Thymus (tissue), 11 donors: ENCODE results near the gene TMCO4. TPM values are rescaled to one million over a fixed set of nuclear protein-coding genes. Genes with fewer than 3 reads are reported as not detected.

Experiments
- DNase-seq, 9 donors: peaks; one replicate each; pipeline ENCODE4 v3.0.0-alpha.2; 2013; ENCODE audit warnings: low spot score in 9 of 9, low read depth in 6 of 9, missing footprints in 1 of 9
- H3K27ac ChIP-seq, 2 donors: one replicate each; pipeline ENCODE4 v1.5.1; 2013; ENCODE audit warnings: control low read depth in 1 of 2, low read depth in 1 of 2, low read length in 1 of 2, mild to moderate bottlenecking in 1 of 2, moderate library complexity in 1 of 2
- H3K27me3 ChIP-seq, 2 donors: one replicate each; pipeline ENCODE4 v1.5.1; 2013; ENCODE audit warnings: low read length in 1 of 2; ENCODE audit not compliant: control insufficient read depth in 2 of 2, insufficient read depth in 1 of 2
- H3K36me3 ChIP-seq, 2 donors: one replicate each; pipeline ENCODE4 v1.5.1; 2013; ENCODE audit warnings: low read length in 1 of 2, mild to moderate bottlenecking in 1 of 2, moderate library complexity in 1 of 2; ENCODE audit not compliant: control insufficient read depth in 2 of 2, insufficient read depth in 2 of 2
- H3K4me1 ChIP-seq, 2 donors: one replicate each; pipeline ENCODE4 v1.5.1; 2013; ENCODE audit warnings: low read length in 2 of 2; ENCODE audit not compliant: control insufficient read depth in 2 of 2, insufficient read depth in 2 of 2
- H3K4me3 ChIP-seq, 2 donors: one replicate each; pipeline ENCODE4 v1.5.1; 2013; ENCODE audit warnings: low read length in 2 of 2, control low read depth in 1 of 2, mild to moderate bottlenecking in 1 of 2
- H3K9me3 ChIP-seq, 2 donors: one replicate each; pipeline ENCODE4 v1.5.1; 2013; ENCODE audit warnings: low read length in 1 of 2, mild to moderate bottlenecking in 1 of 2; ENCODE audit not compliant: control insufficient read depth in 2 of 2, insufficient read depth in 1 of 2
- WGBS: extraction: QIAGEN DNeasy Blood & Tissue Kit; methylation state at CpG from one replicate; pipeline ENCODE4 v1.1.7; 2013; 5-methylcytosine and 5-hydroxymethylcytosine counted together
- polyA plus RNA-seq: library from polyadenylated mRNA; stranded (reverse); fragments of 200-250 nt; gene quantifications from one replicate; pipeline ENCODE4 v1.2.3, GENCODE V29; 2013
- total RNA-seq: library from RNA; stranded (reverse); fragments of 120-200 nt; gene quantifications from one replicate; pipeline ENCODE4 v1.2.4, GENCODE V29; 2013
- donor health status: healthy.

TMCO4 gene
- total and polyA plus RNA-seq, 2 donors = 6.0 to 11.5 TPM

DNA sequence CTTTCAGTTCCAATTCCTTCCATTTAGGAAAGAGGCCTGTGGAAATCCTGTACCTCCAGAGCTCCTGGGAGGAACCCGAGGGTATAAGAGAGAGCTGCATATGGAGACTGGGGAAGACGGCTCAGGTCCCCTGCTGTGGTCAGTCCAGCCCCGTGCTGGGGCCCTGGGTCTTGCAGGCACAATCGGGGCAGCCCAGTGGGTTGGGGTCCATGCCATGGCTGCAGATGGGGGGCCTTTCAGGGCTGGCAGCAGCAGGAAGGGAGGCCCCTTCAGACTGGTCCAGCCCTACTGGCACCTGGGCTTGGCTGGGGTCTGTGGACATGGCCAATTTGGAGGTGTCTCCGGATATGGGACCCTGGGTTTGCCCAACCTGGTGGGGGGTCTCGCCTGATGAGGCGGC, 116.8 kb downstream of the TMCO4 start:
- Histone ChIP-seq H3K4me3 (no peak overlapping the region), H3K27me3 (no peaks in the 10 kb centered on the region), H3K9me3 (no peaks in the 10 kb centered on the region), H3K4me1 (no peaks in the 10 kb centered on the region), H3K36me3 (no peaks in the 10 kb centered on the region), H3K27ac (no peak overlapping the region)
- 90% methylated on average over 7 of the region's 7 CpGs for WGBS
- DNase-seq = no peak

DNA sequence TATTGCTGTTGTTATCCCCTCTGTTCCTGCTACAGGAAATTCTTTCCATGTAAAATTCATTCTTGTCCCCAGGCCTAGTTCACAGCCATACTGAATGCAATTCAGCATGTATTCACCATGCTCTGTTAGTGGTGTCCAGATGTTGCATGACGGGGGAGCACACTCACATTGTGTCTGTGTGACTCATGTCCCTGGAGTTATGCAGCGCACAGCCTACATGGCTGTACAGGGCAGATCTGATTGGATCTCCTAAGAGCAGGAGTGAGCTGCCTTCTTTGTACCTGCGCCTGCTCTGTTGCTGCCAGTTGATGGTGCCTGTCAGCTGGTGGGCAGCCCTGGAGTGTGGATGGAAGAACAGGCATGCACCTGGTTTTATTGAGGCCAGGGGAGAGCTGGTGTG, 117.5 kb downstream of the TMCO4 start:
- no peak overlapping the region for H3K4me3 ChIP-seq
- no peaks in the 10 kb centered on the region for H3K36me3 ChIP-seq
- 97% methylated on average over 3 of the region's 3 CpGs for WGBS
- no peaks in the 10 kb centered on the region for H3K27me3 ChIP-seq
- no peak for DNase-seq
- no peaks in the 10 kb centered on the region for H3K4me1 ChIP-seq
- no peaks in the 10 kb centered on the region for H3K9me3 ChIP-seq
- H3K27ac ChIP-seq = no peak overlapping the region

DNA sequence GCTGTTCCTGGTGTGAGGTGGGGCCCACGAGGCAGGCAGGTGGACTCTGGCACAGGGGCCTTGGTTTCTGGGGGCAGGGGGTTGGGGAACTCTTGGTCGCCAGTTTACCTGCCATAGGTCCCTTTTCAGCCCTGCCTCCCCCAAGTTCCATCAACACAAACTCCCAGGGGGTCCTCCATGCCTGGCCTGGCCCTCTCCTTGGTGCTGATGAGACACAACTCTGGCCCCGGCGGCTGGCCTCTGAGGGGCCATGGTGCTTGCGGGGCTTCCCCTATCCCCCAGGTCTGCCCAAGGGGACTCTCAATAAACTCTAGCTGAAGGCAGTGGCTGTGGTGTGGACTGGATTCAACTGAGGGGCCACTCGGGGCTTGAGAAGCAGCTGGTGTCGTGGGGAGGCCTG, 119.1 kb downstream of the TMCO4 start:
- no peak for DNase-seq
- Histone ChIP-seq H3K36me3 (no peaks in the 10 kb centered on the region), H3K27me3 (peaks cover 0 to 2% of the 10 kb centered on the region in 2 donors), H3K4me3 (no peak overlapping the region), H3K9me3 (no peaks in the 10 kb centered on the region), H3K4me1 (no peaks in the 10 kb centered on the region), H3K27ac (no peak overlapping the region)
- WGBS = 91% methylated on average over 7 of the region's 7 CpGs

DNA sequence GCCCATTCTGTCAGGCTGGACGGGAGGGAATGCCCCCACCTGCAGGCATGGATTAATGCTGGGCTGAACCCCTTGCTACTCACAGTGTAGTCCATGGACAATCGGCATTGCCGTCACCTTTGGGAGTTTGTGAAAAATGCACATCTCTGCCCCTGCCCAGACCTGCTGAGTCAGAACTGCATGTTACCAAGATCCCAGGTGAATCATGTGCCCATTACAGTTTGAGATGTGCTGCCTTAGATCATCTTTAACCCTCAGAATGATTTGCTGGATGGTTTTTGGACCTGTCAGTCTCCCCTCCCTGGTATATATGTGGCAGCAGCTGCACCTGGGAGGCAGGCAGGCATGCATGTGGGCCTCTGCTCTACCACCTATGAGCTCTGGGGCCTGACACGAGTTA, 120.0 kb downstream of the TMCO4 start:
- H3K4me3 ChIP-seq = no peak overlapping the region
- H3K27me3 ChIP-seq = peaks cover 0 to 2% of the 10 kb centered on the region in 2 donors
- no peaks in the 10 kb centered on the region for H3K4me1 ChIP-seq
- H3K9me3 ChIP-seq = no peaks in the 10 kb centered on the region
- H3K36me3 ChIP-seq = no peaks in the 10 kb centered on the region
- no peak for DNase-seq
- H3K27ac ChIP-seq = no peak overlapping the region
- WGBS = 92% methylated on average over 4 of the region's 4 CpGs

DNA sequence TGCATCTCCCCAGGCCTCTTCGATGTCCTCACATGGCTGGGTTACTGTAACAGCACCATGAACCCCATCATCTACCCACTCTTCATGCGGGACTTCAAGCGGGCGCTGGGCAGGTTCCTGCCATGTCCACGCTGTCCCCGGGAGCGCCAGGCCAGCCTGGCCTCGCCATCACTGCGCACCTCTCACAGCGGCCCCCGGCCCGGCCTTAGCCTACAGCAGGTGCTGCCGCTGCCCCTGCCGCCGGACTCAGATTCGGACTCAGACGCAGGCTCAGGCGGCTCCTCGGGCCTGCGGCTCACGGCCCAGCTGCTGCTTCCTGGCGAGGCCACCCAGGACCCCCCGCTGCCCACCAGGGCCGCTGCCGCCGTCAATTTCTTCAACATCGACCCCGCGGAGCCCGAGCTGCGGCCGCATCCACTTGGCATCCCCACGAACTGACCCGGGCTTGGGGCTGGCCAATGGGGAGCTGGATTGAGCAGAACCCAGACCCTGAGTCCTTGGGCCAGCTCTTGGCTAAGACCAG, 120.7 kb downstream of the TMCO4 start:
- no peaks in the 10 kb centered on the region for H3K4me1 ChIP-seq
- H3K27ac ChIP-seq = no peak overlapping the region
- no peak overlapping the region for H3K4me3 ChIP-seq
- no peak for DNase-seq
- peaks cover 0 to 2% of the 10 kb centered on the region in 2 donors for H3K27me3 ChIP-seq
- WGBS = 96% methylated on average over 34 of the region's 34 CpGs
- no peaks in the 10 kb centered on the region for H3K9me3 ChIP-seq
- H3K36me3 ChIP-seq = no peaks in the 10 kb centered on the region

DNA sequence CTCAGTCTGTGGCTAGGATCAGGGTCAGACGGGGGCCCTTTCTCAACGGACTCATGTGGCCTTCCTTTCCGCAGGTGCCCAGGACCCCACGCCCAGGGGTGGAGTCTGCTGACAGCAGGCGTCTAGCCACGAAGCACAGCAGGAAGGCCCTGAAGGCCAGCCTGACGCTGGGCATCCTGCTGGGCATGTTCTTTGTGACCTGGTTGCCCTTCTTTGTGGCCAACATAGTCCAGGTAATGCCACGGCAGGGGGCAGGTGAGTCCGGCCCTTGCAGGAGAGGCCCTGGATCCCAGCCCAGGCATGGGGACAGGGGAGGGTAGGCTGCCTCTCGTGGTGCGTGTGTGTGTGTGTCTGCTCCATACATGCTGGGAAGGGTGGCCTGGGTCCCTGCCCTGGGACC, 121.2 kb downstream of the TMCO4 start:
- WGBS = 87% methylated on average over 11 of the region's 11 CpGs

DNA sequence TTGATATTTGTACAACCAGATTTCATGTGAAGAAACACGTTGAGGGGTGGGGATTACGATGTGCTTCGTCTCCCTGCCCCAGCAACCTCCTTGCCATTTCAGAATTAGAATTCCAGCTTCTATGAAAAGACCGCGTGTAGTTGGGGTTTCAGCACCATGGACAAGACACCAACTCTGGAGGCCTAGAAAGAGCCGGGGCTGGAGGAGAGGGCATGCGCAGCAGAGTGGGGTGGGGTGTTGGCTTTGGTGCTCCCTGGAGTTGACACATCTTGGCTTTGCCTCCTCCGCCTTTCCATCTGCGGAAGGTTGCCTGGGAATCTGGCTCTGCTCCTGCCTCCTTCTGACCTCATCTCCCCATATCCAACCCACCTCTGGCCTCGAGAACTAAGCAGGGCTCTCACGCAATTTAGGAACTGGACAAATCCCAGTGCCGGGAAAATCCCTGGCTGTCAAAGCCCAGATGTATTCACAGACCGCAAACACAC, 123.2 kb downstream of the TMCO4 start:
- no peak overlapping the region for H3K4me3 ChIP-seq
- no peaks in the 10 kb centered on the region for H3K36me3 ChIP-seq
- no peak overlapping the region for H3K27ac ChIP-seq
- WGBS = 40% methylated on average over 13 of the region's 13 CpGs
- H3K27me3 ChIP-seq = peaks cover 0 to 12% of the 10 kb centered on the region in 2 donors
- no peaks in the 10 kb centered on the region for H3K4me1 ChIP-seq
- H3K9me3 ChIP-seq = no peaks in the 10 kb centered on the region
- DNase-seq = peak in 7 of 9 donors; percentile 5 to 68 (median 32)

More for the DNA sequence above, 121.2 kb downstream of the TMCO4 start:
- Histone ChIP-seq H3K36me3 (no peaks in the 10 kb centered on the region), H3K9me3 (no peaks in the 10 kb centered on the region), H3K27ac (no peak overlapping the region), H3K4me3 (no peak overlapping the region), H3K4me1 (no peaks in the 10 kb centered on the region), H3K27me3 (peaks cover 0 to 2% of the 10 kb centered on the region in 2 donors)
- DNase-seq = no peak

DNA sequence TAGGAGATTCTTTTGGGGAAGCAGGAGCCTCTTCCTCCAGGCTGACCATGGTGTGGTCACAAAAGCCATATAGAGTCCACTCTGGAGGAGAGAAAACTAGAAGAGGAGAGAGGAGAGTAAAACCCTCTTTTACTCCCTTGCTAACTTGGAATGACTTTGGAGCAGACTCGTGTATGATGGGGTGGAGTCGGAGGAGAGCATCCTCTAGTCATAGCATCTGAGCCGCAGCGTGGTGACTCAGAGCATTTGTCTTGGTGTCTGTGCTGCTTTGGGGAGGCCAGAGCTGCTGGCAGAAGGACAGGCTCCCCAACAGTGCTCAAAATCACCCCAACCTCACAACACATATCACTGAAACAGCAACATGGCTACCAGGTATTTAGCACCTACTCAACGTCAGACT, 123.9 kb downstream of the TMCO4 start:
- WGBS = 76% methylated on average over 5 of the region's 5 CpGs

DNA sequence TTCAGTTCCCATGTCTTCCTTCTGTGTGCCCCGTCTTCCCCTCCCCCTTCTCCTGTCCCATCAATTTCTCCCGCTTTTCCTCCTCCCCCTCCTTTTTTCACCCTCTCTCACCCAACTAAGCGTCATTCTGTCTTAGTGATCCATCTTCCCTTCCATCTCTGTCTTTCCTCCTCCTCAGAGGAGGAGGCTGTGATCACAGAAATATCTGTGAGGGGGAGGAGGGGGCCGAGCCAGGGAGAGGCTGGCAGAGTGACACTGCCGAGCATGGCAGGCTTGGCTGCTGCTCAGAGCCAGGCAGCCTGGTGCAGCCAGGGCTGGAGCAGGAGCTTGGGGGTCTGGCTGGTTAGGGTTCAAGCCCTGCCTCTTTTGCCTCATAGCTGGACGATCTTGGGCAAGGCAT, 127.5 kb downstream of the TMCO4 start:
- no peaks in the 10 kb centered on the region for H3K9me3 ChIP-seq
- H3K4me3 ChIP-seq = no peak overlapping the region
- no peaks in the 10 kb centered on the region for H3K36me3 ChIP-seq
- peaks cover 2 to 42% of the 10 kb centered on the region in 2 donors for H3K27me3 ChIP-seq
- 72% methylated on average over 6 of the region's 6 CpGs for WGBS
- DNase-seq = no peak
- no peak overlapping the region for H3K27ac ChIP-seq
- no peaks in the 10 kb centered on the region for H3K4me1 ChIP-seq

More for the DNA sequence above, 123.9 kb downstream of the TMCO4 start:
- no peaks in the 10 kb centered on the region for H3K9me3 ChIP-seq
- H3K36me3 ChIP-seq = no peaks in the 10 kb centered on the region
- no peak for DNase-seq
- H3K4me1 ChIP-seq = no peaks in the 10 kb centered on the region
- H3K4me3 ChIP-seq = no peak overlapping the region
- H3K27me3 ChIP-seq = peaks cover 0 to 15% of the 10 kb centered on the region in 2 donors
- no peak overlapping the region for H3K27ac ChIP-seq
